Hematopoietic multipotent progenitor cell treated with erythropoietin and hydrocortisone succinate and interleukin-3 and kit ligand, for 17 days (in vitro differentiated cells): Measurements from ENCODE around the gene TEAD3.

ENCODE experiments used
- DNase-seq: peaks from one replicate; pipeline ENCODE4 v3.0.0-alpha.2; 2015; ENCODE audit warnings: low spot score

The TEAD3 gene

GRCh38 chr6:35491558-35492257 is 5.2 kb downstream of the TEAD3 start:
- DNase-seq: no peak

- no peak for DNase-seq
Measured at GRCh38 chr6:35490821-35491557, 5.9 kb downstream of the TEAD3 start.

GRCh38 chr6:35489995-35490791 is 6.7 kb downstream of the TEAD3 start:
- no peak for DNase-seq

GRCh38 chr6:35489066-35489465 is 7.8 kb downstream of the TEAD3 start:
- no peak for DNase-seq

GRCh38 chr6:35488517-35488862 is 8.4 kb downstream of the TEAD3 start:
- DNase-seq: no peak

GRCh38 chr6:35487658-35488516 is 9.0 kb downstream of the TEAD3 start:
- no peak for DNase-seq

GRCh38 chr6:35486005-35486925 is 10.6 kb downstream of the TEAD3 start:
- DNase-seq: no peak

- no peak for DNase-seq
Measured at GRCh38 chr6:35485402-35485877, 11.4 kb downstream of the TEAD3 start.

- DNase-seq: no peak
Measured at GRCh38 chr6:35484921-35485392, 11.9 kb downstream of the TEAD3 start.

- DNase-seq: no peak
Measured at GRCh38 chr6:35483893-35484645, 12.8 kb downstream of the TEAD3 start.

GRCh38 chr6:35483490-35483889 is 13.4 kb downstream of the TEAD3 start:
- no peak for DNase-seq

GRCh38 chr6:35483062-35483461 is 13.8 kb downstream of the TEAD3 start:
- DNase-seq: no peak

- no peak for DNase-seq
Measured at GRCh38 chr6:35481226-35481625, 15.7 kb downstream of the TEAD3 start.

- DNase-seq: no peak
Measured at GRCh38 chr6:35480176-35480575, 16.7 kb downstream of the TEAD3 start.

GRCh38 chr6:35478259-35478658 is 18.6 kb downstream of the TEAD3 start:
- DNase-seq: no peak

- DNase-seq: no peak
Measured at GRCh38 chr6:35477551-35478179, 19.2 kb downstream of the TEAD3 start.

- DNase-seq: no peak
Measured at GRCh38 chr6:35477028-35477427, 19.9 kb downstream of the TEAD3 start.

- no peak for DNase-seq
Measured at GRCh38 chr6:35476004-35476403, 20.9 kb downstream of the TEAD3 start.

GRCh38 chr6:35475573-35475972 is 21.3 kb downstream of the TEAD3 start:
- no peak for DNase-seq
